Neural crest cell (in vitro differentiated cells): ENCODE measurements around the gene ZDHHC8. TPM values are rescaled to one million over a fixed set of nuclear protein-coding genes. Genes with fewer than 3 reads are reported as not detected.

ENCODE experiments used
- DNase-seq: peaks from one replicate; pipeline ENCODE4 v3.0.0; 2021; ENCODE audit warnings: low read depth, mixed read lengths, low spot score
- H3K27ac Mint-ChIP-seq: one replicate; pipeline ENCODE4 v1.8.0; 2021; ENCODE audit warnings: mild to moderate bottlenecking, mixed read lengths; ENCODE audit not compliant: unreplicated experiment
- H3K27me3 Mint-ChIP-seq: 2 replicates; pipeline ENCODE4 v1.8.0; 2021; ENCODE audit warnings: low read depth, mild to moderate bottlenecking, mixed read lengths
- H3K36me3 Mint-ChIP-seq: 2 replicates; pipeline ENCODE4 v1.8.0; 2021; ENCODE audit warnings: low read depth, mild to moderate bottlenecking, mixed read lengths
- H3K4me1 Mint-ChIP-seq: 2 replicates; pipeline ENCODE4 v1.8.0; 2021; ENCODE audit warnings: mixed read lengths
- H3K4me3 Mint-ChIP-seq: one replicate; pipeline ENCODE4 v1.8.0; 2021; ENCODE audit warnings: mild to moderate bottlenecking, mixed read lengths
- H3K9me3 Mint-ChIP-seq: 2 replicates; pipeline ENCODE4 v1.8.0; 2021; ENCODE audit warnings: mixed read lengths
- total RNA-seq: library from RNA; stranded (reverse); gene quantifications from 2 replicates; pipeline ENCODE4 v1.2.1, GENCODE V29; 2021
- TF ChIP-seq, protein P1 (sequence below): fragments of 200-600 bp; sonication (generic); conservative IDR thresholded peaks from 2 replicates; pipeline ENCODE4 v1.5.0; 2021; ENCODE audit warnings: antibody characterized with exemption, mild to moderate bottlenecking

The ZDHHC8 gene
- total RNA-seq, 1 donor from 2014 or later: 98.9 TPM

DNA sequence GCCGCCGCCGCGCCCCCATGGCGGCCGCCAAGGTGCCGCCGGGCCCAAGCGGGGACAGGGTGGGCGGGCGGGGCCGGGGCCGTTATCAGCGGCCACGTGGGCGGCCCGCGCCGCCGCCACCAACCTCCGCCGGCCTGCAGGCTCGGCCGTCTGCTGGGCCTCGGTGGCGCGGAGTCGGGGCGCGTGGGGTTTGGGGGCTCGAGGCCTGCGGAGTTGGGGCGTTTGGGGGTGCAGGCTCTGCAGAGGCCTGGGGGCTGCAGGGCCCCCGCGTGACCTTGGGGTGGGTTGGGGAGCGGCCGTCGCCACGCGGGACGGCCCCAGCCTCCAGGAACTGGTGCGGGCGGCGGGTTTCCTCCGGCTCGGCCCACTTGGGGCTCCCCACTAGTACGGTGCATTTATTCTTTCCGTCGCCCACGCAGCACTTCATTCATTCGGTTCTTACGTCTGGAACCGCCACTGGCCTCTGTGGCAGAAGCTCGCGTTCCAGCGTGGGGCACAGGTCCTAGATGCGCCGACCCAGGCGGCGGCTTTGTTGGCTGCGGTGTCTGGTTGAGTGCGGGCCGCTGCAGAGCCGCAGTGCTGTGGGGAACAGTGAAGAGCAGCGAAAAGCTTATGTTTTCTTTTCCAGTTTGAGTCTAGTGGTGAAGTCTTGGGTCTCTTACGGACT is 13.8 kb upstream of the ZDHHC8 start:
- TF ChIP-seq, protein P1, sequence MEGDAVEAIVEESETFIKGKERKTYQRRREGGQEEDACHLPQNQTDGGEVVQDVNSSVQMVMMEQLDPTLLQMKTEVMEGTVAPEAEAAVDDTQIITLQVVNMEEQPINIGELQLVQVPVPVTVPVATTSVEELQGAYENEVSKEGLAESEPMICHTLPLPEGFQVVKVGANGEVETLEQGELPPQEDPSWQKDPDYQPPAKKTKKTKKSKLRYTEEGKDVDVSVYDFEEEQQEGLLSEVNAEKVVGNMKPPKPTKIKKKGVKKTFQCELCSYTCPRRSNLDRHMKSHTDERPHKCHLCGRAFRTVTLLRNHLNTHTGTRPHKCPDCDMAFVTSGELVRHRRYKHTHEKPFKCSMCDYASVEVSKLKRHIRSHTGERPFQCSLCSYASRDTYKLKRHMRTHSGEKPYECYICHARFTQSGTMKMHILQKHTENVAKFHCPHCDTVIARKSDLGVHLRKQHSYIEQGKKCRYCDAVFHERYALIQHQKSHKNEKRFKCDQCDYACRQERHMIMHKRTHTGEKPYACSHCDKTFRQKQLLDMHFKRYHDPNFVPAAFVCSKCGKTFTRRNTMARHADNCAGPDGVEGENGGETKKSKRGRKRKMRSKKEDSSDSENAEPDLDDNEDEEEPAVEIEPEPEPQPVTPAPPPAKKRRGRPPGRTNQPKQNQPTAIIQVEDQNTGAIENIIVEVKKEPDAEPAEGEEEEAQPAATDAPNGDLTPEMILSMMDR: no peak
- peak overlapping the region; percentile 87 for H3K27ac Mint-ChIP-seq
- H3K27me3 Mint-ChIP-seq: peaks cover 8% of the 10 kb centered on the region
- no peaks in the 10 kb centered on the region for H3K9me3 Mint-ChIP-seq
- peaks cover 18% of the 10 kb centered on the region for H3K36me3 Mint-ChIP-seq
- DNase-seq: no peak
- peaks cover 37% of the 10 kb centered on the region for H3K4me1 Mint-ChIP-seq
- H3K4me3 Mint-ChIP-seq: peak overlapping the region; percentile 97

DNA sequence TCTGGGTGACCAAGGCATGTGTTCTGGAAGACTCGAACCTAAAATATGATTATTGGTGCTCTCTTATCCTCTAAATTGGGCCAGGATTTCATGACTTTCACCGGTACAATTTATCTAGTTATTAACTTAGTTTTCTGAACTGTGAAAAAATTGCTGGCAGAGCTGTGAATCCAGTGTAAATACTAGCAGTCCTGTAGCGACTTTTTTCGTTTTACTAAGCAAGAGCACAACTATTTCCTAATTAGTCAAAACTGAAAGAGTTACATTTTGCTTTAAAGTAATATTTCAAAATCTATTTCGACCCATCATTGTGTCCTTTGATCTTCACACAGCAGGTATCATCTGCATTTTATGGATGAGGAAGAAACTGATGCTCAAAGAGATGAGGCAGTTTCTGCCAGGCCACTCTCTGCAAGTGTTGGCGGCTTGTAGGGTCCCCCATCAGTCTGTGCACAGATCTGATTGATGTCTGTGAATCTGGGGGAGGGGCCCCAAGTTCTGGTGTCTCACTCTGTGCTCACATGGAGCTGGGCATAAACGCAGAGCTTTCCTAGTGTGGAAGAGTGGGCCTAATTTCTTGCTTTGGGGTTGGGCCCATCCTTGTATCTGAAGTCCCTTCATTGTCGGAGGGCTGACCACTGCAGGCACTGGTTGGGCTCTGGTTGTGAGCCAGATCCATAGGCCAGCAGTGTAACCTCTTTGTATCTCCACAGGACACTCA is 13.1 kb upstream of the ZDHHC8 start:
- H3K27ac Mint-ChIP-seq: peak overlapping the region; percentile 87
- no peaks in the 10 kb centered on the region for H3K9me3 Mint-ChIP-seq
- DNase-seq: no peak
- peaks cover 8% of the 10 kb centered on the region for H3K27me3 Mint-ChIP-seq
- TF ChIP-seq, protein P1: no peak
- H3K36me3 Mint-ChIP-seq: peaks cover 18% of the 10 kb centered on the region
- H3K4me1 Mint-ChIP-seq: peaks cover 37% of the 10 kb centered on the region
- H3K4me3 Mint-ChIP-seq: peak overlapping the region; percentile 97

DNA sequence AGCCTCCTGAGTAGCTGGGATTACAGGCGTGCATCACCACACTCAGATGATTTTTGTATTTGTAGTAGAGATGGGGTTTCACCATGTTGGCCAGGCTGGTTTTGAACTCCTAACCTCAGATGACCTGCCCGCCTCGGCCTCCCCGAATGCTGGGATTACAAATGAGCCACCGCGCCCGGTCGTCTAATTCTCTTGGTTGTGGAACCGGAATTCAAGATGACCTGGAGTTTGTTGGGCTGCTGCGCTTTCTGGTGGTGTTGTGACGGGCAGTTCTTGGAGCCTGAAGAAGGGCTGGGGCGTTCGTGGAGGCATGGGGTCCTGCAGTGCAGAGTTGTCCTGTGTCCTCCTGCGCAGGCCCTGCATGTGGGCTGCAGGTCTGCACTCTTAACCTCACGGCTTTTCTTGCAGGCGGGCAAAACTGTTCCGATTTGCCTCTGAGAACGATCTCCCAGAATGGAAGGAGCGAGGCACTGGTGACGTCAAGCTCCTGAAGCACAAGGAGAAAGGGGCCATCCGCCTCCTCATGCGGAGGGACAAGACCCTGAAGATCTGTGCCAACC is 9.7 kb upstream of the ZDHHC8 start:
- no peak for DNase-seq
- TF ChIP-seq, protein P1: no peak
- H3K27ac Mint-ChIP-seq: no peak overlapping the region
- peaks cover 4% of the 10 kb centered on the region for H3K27me3 Mint-ChIP-seq
- no peaks in the 10 kb centered on the region for H3K9me3 Mint-ChIP-seq
- peak overlapping the region; percentile 97 for H3K4me3 Mint-ChIP-seq
- peaks cover 22% of the 10 kb centered on the region for H3K36me3 Mint-ChIP-seq
- H3K4me1 Mint-ChIP-seq: peaks cover 32% of the 10 kb centered on the region

DNA sequence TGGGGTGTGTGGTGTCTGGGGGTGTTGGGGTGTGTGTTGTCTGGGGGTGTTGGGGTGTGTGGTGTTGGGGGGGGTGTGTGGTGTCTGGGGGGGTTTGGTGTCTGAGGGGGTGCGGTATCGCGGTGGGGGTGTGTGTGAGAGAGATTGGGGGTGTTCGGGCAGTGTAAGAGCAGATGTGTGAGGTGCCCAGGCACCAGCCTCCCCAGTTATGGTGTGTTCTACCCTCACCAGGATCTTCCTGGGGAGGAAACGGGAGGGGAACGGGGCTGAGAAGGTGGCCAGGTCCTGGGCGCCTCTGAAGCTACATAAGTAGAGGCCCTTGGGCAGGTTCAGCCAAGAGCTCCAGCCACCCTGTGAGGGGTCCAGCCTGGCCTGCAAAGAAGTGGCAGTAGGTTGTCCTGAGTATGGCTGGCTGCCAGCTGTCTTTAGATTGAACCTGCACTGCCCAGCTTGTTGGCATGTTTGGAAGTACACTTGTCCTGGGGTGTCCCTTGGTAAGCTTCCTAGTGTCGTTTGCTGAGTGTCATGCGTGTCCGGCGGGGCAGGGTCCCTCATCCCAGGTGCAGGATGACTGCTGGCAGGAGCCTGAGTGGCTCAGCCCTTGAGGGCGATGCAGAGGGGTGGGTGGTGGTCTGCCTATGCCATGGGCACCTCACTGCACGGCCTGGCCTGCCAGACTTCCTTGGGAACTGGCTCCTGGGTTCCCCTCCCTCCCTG is 8.1 kb upstream of the ZDHHC8 start:
- no peak for DNase-seq
- peaks cover 24% of the 10 kb centered on the region for H3K36me3 Mint-ChIP-seq
- TF ChIP-seq, protein P1: no peak

DNA sequence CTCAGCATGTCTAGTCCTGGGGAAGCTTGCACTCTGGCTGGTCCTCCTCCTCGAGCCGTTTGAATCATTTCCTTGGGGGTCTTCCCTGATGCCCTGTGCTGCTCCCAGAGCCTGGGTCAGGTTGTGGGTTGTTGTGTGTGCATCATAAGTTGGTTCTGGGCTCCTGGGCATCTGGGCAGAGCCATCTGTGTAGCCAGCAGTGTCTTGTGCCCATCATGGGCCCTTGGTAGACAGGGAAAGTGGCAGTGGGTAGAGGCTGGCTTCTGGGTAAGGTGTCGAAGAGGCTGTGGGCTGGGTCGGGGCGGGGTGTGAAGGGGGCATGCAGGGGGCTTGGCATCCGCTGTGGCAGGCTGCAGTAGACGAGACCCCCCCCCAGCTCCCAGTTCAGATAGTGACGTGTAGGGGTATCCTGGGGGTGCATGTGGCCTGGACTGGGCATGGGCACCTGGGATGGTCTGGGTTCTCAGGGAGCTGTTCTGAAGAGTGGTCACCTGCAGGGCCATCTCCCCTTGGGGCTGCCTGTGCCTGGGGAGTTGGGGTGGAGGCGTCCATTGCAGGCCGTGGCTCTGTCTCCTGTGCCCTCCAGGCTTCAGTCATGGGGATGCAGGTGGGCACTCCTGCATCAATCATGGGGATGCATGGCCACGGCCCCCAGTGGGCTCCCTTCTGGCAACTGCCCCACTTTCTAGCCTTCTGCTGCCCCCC is 7.4 kb upstream of the ZDHHC8 start:
- no peak overlapping the region for H3K27ac Mint-ChIP-seq
- no peaks in the 10 kb centered on the region for H3K9me3 Mint-ChIP-seq
- H3K36me3 Mint-ChIP-seq: peaks cover 19% of the 10 kb centered on the region
- H3K4me3 Mint-ChIP-seq: peak overlapping the region; percentile 73
- TF ChIP-seq, protein P1: no peak
- peaks cover 20% of the 10 kb centered on the region for H3K4me1 Mint-ChIP-seq
- no peak for DNase-seq
- H3K27me3 Mint-ChIP-seq: peaks cover 4% of the 10 kb centered on the region

More for the DNA sequence above, 8.1 kb upstream of the ZDHHC8 start:
- no peaks in the 10 kb centered on the region for H3K9me3 Mint-ChIP-seq
- H3K4me1 Mint-ChIP-seq: peaks cover 26% of the 10 kb centered on the region
- H3K27me3 Mint-ChIP-seq: no peaks in the 10 kb centered on the region
- no peak overlapping the region for H3K27ac Mint-ChIP-seq
- H3K4me3 Mint-ChIP-seq: peak overlapping the region; percentile 73
